Spinal cord (tissue), 10 donors: ENCODE data around the gene TSPAN3. TPM values are rescaled to one million over a fixed set of nuclear protein-coding genes. Genes with fewer than 3 reads are reported as not detected.
A peak's percentile ranks its signal among the peaks of the same experiment; 100 is the strongest.

Experiments used
- DNase-seq, 6 donors: peaks; one replicate each; pipeline versions ENCODE4 v3.0.0 to v3.0.0-alpha.2; 2013 to 2015; ENCODE audit warnings: low spot score in 6 of 6, low read depth in 4 of 6
- H3K27ac ChIP-seq: one replicate; pipeline ENCODE4 v1.5.1; 2013; ENCODE audit warnings: low read depth, low read length, control low read depth
- H3K27me3 ChIP-seq: one replicate; pipeline ENCODE4 v1.6.1; 2013; ENCODE audit warnings: low read length; ENCODE audit not compliant: control insufficient read depth, insufficient read depth
- H3K36me3 ChIP-seq: one replicate; pipeline ENCODE4 v1.6.1; 2013; ENCODE audit warnings: low read length; ENCODE audit not compliant: control insufficient read depth, insufficient read depth
- H3K4me1 ChIP-seq: one replicate; pipeline ENCODE4 v1.6.1; 2013; ENCODE audit warnings: low read length; ENCODE audit not compliant: control insufficient read depth, insufficient read depth
- H3K4me3 ChIP-seq: one replicate; pipeline ENCODE4 v1.5.1; 2013; ENCODE audit warnings: low read depth, low read length, control low read depth
- H3K9me3 ChIP-seq: one replicate; pipeline ENCODE4 v1.6.1; 2013; ENCODE audit warnings: low read length; ENCODE audit not compliant: control insufficient read depth, insufficient read depth
- WGBS: methylation state at CpG from one replicate; pipeline ENCODE4 v1.1.5; 2013; ENCODE audit warnings: missing lambda C conversion rate; ENCODE audit not compliant: insufficient coverage; 5-methylcytosine and 5-hydroxymethylcytosine counted together
- polyA plus RNA-seq, 2 donors: library from polyadenylated mRNA; unstranded; fragments of 120-200 nt; gene quantifications; one replicate each; pipeline ENCODE4 v1.2.1, GENCODE V29; 2013; ENCODE audit not compliant: insufficient read length in 2 of 2
- total RNA-seq, 2 donors: library from RNA; depleted of rRNA in 1 of 2; stranded (reverse); fragments of 120-200 nt in 1 of 2; fragments of >200 nt in 1 of 2; gene quantifications; one replicate each; pipeline versions ENCODE4 v1.2.3 to v1.2.4, GENCODE V29; 2013 to 2014
- donor health status: healthy.

TSPAN3 gene
- total and polyA plus RNA-seq, 4 donors, result 391 to 639 (median 545) TPM

GRCh38 chr15:77091097-77091496, 20.2 kb upstream of the TSPAN3 start:
- no peak overlapping the region for H3K4me3 ChIP-seq
- no peak overlapping the region for H3K27ac ChIP-seq
- no peaks in the 10 kb centered on the region for H3K4me1 ChIP-seq
- WGBS, result 75% methylated on average over 2 of the region's 2 CpGs
- no peaks in the 10 kb centered on the region for H3K36me3 ChIP-seq
- DNase-seq, result no peak
- H3K27me3 ChIP-seq, result no peaks in the 10 kb centered on the region
- no peaks in the 10 kb centered on the region for H3K9me3 ChIP-seq

GRCh38 chr15:77087213-77087612, 16.3 kb upstream of the TSPAN3 start:
- Histone ChIP-seq H3K36me3 (no peaks in the 10 kb centered on the region), H3K27me3 (no peaks in the 10 kb centered on the region), H3K4me1 (peaks cover 8% of the 10 kb centered on the region), H3K4me3 (no peak overlapping the region), H3K27ac (no peak overlapping the region), H3K9me3 (no peaks in the 10 kb centered on the region)
- 40% methylated on average over 1 of the region's 2 CpGs for WGBS
- DNase-seq, result no peak

- H3K9me3 ChIP-seq, result no peaks in the 10 kb centered on the region
- H3K36me3 ChIP-seq, result no peaks in the 10 kb centered on the region
- H3K4me1 ChIP-seq, result peaks cover 8% of the 10 kb centered on the region
- H3K27me3 ChIP-seq, result no peaks in the 10 kb centered on the region
- no peak for DNase-seq
- H3K27ac ChIP-seq, result no peak overlapping the region
- no CpG with 5 or more reads among the region's 2 CpGs for WGBS
- H3K4me3 ChIP-seq, result no peak overlapping the region
Measured at GRCh38 chr15:77085297-77085696, 14.4 kb upstream of the TSPAN3 start.

- no peak for DNase-seq
- peaks cover 8% of the 10 kb centered on the region for H3K4me1 ChIP-seq
- H3K9me3 ChIP-seq, result no peaks in the 10 kb centered on the region
- H3K4me3 ChIP-seq, result no peak overlapping the region
- no peaks in the 10 kb centered on the region for H3K27me3 ChIP-seq
- no peak overlapping the region for H3K27ac ChIP-seq
- no peaks in the 10 kb centered on the region for H3K36me3 ChIP-seq
- WGBS, result 96% methylated on average over 6 of the region's 8 CpGs
Measured at GRCh38 chr15:77084436-77084835, 13.5 kb upstream of the TSPAN3 start.

- Histone ChIP-seq H3K36me3 (no peaks in the 10 kb centered on the region), H3K27ac (no peak overlapping the region), H3K27me3 (no peaks in the 10 kb centered on the region), H3K4me3 (peak overlapping the region; percentile 18), H3K9me3 (no peaks in the 10 kb centered on the region), H3K4me1 (peaks cover 8% of the 10 kb centered on the region)
- DNase-seq, result peak in 2 of 6 donors; percentile 76 to 88
- 9% methylated on average over 19 of the region's 21 CpGs for WGBS
Measured at GRCh38 chr15:77083381-77084160, 12.7 kb upstream of the TSPAN3 start.

GRCh38 chr15:77081971-77082370, 11.1 kb upstream of the TSPAN3 start:
- Histone ChIP-seq H3K27me3 (no peaks in the 10 kb centered on the region), H3K27ac (no peak overlapping the region), H3K9me3 (no peaks in the 10 kb centered on the region), H3K4me3 (no peak overlapping the region), H3K36me3 (no peaks in the 10 kb centered on the region), H3K4me1 (peaks cover 8% of the 10 kb centered on the region)
- DNase-seq, result no peak
- WGBS, result 80% methylated on average over 5 of the region's 5 CpGs

- Histone ChIP-seq H3K4me3 (no peak overlapping the region), H3K36me3 (no peaks in the 10 kb centered on the region), H3K27ac (no peak overlapping the region), H3K27me3 (no peaks in the 10 kb centered on the region), H3K9me3 (no peaks in the 10 kb centered on the region), H3K4me1 (peaks cover 6% of the 10 kb centered on the region)
- DNase-seq, result peak in 2 of 6 donors; percentile 55 to 70
- 42% methylated on average over 3 of the region's 4 CpGs for WGBS
Measured at GRCh38 chr15:77076323-77076915, 5.5 kb upstream of the TSPAN3 start.

- H3K27ac ChIP-seq, result no peak overlapping the region
- 33% methylated on average over 7 of the region's 9 CpGs for WGBS
Measured at GRCh38 chr15:77075528-77075927, 4.6 kb upstream of the TSPAN3 start.

GRCh38 chr15:77074350-77074749, 3.4 kb upstream of the TSPAN3 start:
- H3K27me3 ChIP-seq, result no peaks in the 10 kb centered on the region
- H3K9me3 ChIP-seq, result no peaks in the 10 kb centered on the region
- H3K4me3 ChIP-seq, result no peak overlapping the region
- 81% methylated on average over 2 of the region's 2 CpGs for WGBS
- H3K36me3 ChIP-seq, result no peaks in the 10 kb centered on the region
- DNase-seq, result no peak
- H3K4me1 ChIP-seq, result peaks cover 10% of the 10 kb centered on the region
- no peak overlapping the region for H3K27ac ChIP-seq

More at GRCh38 chr15:77075528-77075927, 4.6 kb upstream of the TSPAN3 start:
- H3K4me3 ChIP-seq, result no peak overlapping the region
- DNase-seq, result peak in 1 of 6 donors; percentile 47
- no peaks in the 10 kb centered on the region for H3K27me3 ChIP-seq
- no peaks in the 10 kb centered on the region for H3K36me3 ChIP-seq
- no peaks in the 10 kb centered on the region for H3K9me3 ChIP-seq
- H3K4me1 ChIP-seq, result peaks cover 6% of the 10 kb centered on the region
